EH (cell line): ENCODE results near the gene ADD2.
A peak's percentile ranks its signal among the peaks of the same experiment; 100 is the strongest.
"Not testable (repeated sequence)": the region's sequence is repeated elsewhere in the genome, so short reads cannot be mapped to it uniquely, and the experiment has no call there.

Experiments
- DNase-seq: peaks from one replicate; pipeline ENCODE4 v3.0.0-alpha.2; 2015; ENCODE audit warnings: low read depth

The ADD2 gene

DNA sequence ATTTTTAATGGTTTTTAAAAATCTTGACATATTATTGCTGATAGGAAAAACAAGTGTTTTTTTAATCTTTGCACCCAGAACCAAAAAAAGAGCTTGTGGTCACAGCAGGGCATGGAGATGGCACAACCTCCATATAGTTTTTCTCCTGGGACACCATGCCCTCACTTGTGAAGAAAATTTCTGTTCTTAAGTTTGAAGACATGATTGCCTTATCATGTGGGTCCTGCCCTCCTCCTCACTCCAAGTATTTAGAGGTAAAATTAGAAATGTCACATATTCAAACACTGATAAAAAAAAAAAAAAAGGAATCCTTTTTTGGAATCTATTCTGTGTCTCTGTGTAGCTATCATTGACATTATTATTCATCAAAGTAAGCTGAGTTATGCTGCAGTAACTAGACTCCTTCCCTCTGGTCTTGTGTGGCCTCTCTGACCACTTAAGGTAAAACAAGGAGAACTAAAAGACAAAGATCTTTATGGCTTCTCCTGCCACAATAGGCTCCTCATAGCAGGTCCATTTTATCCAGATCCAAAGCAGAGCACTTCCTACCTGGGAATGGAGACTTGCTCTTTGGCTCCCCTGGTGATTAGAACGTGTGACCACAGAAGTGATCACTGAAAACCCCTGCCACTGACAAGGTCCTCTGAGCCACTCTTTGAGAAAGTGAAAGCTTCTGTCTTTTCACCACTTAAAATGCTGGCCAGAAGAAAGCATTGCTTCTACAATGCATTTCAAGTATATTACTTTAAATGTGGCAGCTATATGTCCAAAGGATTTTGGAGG is 19.8 kb downstream of the ADD2 start:
- no peak for DNase-seq

DNA sequence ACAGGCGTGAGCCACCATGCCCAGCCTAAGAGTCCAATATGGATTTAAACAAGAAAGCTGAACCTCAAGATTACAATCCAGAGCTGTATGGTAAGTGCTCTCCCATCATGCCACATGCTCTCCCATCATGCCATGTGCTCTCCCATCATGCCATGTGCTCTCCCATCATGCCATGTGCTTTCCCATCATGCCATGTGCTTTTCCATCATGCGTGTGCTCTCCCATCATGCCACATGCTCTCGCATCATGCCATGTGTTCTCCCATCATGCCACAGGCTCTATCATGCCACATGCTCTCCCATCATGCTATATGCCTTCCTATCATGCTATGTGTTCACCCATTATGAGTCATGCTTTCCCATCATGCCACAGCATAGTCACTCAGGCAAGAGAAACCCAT is 20.7 kb downstream of the ADD2 start:
- no peak for DNase-seq

DNA sequence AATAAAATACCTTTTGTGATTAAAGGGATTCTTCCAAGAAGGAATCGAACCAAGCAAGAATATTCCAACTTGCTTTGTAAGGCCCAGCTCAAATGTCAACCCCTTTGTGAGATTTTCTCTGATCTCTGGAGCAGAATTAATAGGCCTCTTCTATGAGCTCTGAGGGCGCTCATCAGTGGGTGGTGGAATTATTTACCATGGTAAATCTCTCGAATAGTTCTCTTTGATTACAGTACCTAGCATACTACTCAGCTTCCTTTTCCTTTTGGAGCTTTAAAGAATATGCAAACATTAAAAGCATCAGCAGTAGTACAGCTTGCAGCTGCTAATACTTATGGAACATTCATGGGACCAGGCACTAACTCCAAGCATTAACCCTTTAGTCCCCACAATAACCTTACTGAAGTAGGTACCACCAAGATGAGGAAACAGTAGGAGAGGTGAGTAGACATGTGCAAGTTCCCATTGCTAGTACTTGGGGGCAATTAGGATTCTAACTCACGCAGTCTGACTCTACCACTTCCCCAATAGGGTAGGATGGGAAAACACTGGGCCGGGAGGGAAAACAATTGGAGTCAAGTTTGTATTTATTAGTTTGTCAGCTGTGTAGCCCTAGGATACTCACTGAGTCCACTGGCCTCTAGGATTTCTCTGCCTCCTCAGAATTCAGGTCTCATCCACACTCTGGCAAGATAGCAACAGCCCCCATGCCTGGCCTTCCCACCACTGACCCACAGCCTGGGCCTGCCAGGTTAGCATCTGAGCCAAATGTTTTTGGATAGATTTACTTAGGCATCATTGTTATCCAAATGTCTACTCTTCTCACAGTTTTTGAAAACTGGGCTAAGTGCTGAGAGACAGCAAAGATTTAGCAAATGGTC is 21.7 kb downstream of the ADD2 start:
- DNase-seq: no peak

DNA sequence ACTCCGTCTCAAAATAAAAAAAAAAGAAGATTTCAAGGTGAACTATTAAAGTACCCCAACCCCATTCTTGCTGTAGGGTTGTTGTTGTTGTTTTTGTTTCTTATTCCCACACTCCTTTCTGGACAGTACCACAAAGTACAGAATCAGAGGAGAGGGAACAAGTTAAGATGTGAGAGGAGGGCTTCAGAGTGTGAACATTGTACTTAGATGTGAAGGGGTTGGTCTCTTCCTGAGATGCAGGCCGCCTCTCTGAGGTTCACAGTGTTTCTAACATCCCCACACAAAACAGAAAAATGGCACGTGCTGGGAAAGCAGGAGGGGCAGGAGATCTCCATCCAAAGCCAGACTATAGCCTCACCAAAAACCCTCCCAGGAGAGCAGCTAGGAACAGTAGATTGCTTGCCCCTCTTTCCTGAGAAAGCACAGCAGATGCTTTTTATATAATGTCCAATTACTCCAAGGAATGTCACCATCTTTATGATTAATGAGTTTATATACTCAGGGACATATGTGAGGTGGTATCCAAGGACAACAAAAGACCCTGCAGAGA is 22.6 kb downstream of the ADD2 start:
- no peak for DNase-seq

DNA sequence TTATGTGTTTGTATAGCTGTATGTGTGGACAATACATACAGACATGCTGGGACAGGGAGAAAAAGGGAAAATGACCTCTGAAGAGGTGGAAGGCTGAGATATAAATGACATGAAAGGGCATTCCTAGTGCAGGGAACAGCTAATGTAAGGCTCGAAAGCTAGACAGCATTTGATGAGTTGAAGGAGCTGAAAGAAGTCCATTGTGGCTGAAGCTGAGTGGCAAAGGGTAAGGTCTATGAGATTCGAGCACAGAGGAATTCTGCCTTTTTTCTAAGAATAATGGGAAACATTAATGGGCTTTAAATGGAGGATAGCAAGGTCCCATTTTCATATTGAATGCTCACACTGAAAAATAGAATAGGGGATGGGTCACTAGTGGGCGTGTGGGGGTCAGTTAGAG is 23.6 kb downstream of the ADD2 start:
- no peak for DNase-seq

DNA sequence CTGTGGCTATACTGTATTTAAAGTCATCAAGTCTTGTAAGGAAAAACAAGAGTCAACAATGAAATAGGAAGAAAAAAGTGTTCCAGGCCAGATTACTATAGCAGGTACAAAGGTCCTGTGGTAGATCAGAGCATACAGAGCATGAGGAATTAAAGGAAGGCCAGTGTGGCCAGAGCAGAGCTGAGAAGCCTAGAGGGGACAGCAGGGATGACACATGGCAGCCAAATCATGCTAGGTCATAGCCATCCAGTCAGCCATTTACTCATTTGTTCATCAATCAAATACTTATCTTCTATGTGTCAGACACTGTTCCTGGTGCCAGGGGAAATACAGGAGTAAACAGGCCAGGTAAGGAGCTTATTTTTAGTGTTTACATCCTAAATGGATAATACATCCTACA is 24.3 kb downstream of the ADD2 start:
- no peak for DNase-seq

DNA sequence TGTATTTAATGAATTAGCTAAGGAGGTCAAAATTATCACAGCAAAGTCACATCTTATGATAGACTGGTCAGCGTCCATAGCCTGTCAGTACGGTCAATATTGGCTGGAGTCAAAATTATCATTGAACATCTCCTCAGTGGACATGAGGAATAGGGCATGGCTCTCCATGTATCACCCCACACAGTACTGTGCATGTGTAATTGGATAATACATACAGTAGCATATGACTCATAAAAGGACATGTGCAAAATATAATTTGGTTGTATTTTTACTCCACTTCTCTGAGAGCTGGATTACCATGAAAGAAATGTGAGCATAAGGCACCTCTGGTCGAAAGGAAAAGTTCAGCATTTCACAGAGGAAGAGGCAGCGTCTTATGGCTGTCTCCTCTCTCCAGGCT is 24.9 kb downstream of the ADD2 start:
- DNase-seq: no peak

DNA sequence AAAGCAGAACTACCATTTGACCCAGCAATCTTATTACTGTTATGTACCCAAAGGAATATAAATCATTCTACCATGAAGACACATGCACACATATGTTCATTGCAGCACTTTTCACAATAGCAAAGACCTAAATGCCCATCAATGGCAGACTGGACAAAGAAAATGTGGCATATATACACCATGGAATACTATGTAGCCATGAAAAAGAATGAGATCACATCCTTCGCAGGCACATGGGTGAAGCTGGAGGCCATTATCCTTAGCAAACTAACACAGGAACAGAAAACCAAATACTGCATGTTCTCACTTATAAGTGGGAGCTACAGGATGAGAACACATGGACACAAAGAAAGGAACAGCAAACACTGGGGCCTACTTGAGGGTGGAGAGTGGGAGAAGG is 28.5 kb downstream of the ADD2 start:
- DNase-seq: not testable (repeated sequence)

DNA sequence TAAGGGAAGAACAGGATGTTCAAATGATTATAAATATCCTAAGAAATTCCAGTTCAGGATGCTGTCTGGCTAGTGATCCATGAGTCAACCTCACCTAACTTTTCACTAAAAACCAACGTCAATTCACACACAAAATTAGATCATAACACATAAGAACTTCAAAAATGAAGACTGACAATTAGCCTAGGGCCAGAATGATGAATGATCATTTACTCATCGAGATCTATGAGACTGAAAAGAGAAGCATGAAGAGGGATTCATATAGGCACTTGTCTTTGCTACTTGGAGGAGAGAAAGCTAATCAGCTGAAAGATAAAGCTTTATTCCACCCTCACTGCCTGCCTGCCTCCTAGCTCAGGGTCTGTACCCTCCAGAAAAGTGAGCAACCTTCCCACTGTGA is 29.8 kb downstream of the ADD2 start:
- no peak for DNase-seq

DNA sequence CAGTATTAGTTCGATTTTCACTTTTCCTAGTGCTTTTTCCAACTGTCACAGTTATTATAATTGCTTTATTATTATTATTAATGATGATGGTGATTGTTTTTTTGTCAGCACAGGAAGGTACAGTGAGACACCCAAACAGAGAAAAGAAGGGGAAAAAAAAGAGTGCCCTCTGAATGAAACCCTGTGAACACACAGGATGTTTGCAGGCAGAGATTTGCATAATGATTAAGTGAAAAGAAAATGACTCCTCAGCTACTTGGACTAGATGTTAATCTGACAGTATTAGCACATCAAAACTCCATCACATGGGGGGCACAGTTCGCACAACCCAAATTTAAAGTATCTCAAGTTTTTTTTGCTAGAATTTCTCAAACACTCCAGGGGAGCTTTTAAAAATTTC is 32.9 kb downstream of the ADD2 start:
- no peak for DNase-seq

DNA sequence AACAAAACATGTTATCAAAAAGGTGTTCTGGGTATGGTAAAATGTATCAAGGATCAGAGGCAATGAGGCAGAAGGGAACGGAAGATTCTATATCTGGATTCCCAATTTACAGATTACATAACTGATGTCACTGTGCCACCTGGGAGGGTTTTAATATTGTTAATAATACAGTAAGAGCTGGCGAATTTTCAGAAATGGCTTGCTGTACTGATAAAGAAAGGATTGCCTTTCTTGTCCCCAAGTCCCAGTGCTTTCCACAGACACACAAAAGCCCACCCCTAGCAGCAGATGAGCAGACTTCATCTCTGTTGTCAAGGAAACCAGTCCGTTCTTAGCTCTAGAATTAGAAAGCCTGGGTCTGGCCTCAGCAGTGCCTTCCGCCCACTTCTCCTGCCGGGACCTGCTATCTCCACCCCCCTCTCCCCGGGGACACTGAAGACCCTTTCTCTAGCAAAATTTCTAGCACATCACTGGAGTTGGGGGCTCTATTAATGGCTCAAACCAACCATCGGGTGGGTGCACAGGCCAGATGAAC is 34.3 kb downstream of the ADD2 start:
- DNase-seq: no peak

DNA sequence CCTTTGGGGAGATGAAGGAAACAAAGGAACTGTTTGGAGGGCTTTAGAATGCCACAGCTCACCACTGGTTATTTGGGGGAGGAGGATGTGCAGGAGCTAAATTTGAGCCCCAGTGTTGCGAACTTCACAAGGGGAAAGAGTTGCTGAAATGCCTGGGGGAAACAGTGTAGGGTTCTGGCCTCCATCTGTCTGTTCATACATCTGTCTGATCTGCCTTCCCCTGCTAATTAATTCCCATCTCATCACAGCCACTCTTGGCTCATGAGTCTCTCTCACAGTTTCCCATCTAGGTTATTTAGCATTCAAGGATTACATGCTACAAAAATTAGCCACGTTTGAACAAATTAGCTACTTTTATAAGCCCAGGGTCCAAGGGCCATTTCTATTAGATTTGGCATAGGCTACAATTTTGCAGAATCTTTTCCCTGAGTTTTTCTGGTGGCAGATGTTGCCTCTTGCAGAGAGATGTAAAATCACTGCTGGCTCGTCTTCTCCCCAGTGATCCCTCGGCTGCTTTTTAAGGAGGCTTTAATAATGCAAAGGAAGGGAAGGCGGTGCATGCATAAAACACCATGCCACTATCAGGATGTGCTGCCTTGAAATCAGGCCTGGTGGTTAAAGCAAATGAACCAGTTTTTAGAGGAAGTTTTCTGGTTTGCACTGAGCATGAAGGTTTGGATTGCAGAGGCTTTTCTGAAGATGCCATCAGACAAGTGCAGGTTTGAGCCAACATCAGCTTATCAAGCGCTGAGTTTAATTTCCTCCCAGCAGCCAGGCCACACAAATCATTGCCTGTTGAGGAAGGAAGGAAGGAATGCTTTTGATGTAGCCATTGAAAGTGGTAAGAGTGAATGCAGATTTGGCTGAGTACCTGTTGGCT is 35.0 kb downstream of the ADD2 start:
- no peak for DNase-seq

DNA sequence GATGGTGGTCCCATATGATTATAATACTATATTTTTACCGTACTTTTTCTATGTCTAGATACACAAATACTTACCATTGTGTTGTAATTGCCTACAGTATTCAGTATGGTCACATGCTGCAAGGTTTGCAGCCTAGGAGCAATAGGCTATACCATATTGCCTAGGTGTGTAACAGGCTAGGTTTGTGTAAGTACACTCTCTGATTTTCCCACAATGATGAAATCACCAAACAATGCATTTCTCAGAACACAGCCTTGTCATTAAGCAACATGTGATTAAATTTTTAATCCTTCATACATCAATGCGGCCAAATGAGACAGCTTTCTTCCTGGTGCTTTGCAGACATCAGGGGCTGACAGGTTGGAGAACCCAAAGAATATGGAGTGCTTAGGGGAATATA is 37.3 kb downstream of the ADD2 start:
- DNase-seq: no peak

DNA sequence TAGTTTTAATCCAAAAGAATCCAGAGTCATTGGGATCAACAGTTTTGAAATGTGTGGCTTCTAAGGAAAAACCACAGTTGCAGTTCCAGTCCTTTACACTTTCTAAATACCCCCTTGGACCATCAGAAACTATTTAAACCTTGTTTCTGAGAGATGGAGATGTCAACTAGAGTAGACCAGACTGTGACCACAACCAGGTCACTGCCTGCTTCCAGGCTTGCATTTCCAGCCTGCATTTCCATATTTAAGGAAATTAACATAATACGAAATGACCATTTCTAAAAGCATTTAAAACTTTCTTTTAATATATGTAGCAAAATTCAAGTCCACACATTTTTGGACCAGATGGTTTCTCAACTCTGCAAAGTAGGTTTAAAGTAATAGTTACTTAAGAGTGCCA is 38.4 kb downstream of the ADD2 start:
- DNase-seq: no peak

DNA sequence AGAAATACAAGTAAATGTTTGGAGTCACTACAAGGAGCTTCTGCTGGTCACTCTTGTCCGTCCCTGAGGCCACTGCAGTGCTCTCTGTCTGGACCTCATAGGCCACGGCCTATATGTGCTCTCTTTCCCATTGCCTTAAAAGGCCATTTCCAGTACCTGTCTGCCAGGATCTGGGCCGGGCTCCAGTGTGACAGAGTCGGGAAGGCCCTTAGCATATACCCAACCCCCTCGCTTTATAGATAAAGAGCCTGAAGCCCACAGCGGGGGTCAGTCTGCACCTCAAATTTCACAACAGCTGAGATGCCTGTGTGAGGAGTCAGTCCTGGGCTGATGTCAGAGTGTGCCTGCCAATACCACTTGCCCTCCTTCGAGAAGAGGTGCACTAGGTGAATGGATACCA is 39.9 kb downstream of the ADD2 start:
- DNase-seq: no peak

DNA sequence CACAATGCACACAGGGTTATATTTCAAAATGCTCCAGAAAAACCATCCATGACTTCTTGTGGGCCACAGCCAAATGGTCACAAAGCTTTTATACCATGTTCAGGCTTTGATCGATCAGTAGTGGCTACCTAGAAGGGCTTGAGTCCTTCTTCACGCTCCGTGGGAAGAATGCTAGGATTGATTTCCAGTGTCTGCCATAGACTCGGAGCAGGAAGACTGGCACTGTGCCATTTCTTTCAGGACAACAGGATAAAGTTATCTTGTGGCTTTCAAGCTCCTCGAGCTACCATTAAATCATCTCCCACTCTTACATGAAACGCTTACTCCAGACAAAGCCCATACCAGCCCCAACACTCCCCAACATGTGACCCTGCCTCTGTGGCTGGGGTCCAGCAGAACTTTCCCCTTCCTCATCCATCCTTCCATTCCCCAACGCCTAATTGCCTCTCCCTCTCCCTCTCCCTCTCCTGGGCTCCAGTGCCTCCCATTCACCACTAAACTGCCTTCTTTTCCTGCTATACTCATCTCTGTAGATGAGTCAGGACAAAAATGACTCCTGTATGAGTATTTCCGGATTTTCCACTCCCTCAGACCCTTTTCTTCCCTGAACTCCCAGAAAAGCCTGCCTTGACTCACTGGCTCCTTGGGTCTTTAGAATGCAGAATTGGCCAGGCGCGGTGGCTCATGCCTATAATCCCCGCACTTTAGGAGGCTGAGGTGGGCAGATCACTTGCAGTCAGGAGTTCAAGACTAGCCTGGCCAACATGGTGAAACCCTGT is 40.9 kb downstream of the ADD2 start:
- DNase-seq: peak; percentile 23

DNA sequence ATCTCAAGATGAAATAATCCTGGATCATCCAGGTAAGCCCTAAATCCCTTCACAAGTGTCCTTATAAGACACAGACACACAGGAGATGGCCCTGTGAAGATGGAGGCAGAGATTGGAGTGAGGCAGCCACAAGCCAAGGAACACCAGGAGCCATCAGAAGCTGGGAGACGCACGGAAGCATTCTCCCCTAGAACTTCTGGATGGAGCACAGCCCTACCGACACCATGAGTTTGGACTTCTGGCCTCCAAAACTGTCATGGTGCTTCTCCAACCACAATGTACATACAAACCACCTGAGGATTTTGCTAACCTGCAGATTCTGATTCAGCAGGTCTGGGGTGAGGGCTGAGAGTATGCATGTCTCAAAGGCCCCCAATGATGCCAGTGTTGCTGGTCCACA is 42.5 kb downstream of the ADD2 start:
- no peak for DNase-seq

DNA sequence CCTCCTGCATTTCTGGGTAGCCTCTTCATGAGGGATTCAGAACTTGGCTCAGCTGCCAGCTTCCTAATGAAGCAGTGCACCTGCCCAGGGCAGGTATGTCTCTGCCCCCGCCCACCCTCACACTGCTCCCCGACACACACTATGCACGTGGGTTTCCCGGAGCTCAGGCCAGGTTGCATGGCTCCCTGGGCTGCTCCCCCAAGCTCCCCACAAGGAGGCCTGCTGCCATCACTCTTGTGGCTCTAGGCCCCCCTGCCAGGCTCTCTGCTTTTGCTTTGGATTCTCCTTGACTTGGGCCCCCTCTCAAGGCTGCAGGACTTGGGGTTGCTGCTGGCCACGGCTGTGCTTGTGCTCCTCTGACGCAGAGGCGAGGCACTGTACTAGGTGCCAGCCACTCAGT is 43.6 kb downstream of the ADD2 start:
- DNase-seq: no peak

DNA sequence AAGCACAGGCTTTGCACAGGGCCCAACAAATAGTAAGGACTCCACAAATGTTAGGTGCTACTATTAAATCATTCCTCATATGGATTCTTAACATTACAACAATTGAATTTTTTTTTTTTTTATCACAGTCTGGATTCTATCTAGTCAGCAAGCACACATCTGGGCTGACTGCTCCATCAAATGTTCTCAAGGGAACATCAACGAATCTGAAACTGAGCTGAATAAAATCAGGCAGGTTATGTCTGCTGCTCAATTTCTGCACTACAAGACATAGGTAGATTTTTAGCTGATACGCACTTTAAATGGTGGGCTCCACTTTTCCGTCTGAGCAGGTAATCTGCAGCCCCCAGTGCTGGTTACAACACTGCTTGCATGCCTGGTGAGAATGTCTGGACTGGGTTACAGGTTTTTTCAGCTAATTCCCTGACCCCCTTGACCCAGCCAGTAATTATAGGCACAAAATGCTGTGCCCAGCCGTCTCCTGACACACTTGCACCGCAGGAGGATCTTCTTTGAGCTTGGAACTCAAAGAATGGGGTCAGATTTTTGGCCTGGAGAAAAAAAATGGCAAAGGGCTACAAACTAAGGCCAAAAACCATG is 44.6 kb downstream of the ADD2 start:
- no peak for DNase-seq

DNA sequence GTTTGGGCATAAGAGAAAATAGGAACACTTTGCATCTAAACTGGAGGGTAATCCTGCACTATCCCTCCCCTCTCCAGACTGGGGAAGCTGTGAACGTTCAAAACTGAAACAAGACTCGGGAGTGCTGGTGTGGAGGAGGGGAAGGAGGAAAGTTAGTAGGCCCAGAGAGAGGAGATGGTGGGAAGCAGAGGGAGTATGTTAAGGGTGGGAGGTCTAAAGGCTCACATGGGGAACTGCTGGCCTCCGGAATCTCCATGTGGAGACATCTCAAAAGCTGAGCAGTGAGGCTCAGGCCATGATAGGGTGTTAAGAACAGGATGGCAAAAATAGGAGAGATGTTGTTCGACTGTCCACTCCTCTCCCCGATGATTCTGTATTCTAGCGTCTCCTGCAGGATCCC is 47.9 kb downstream of the ADD2 start:
- DNase-seq: no peak

DNA sequence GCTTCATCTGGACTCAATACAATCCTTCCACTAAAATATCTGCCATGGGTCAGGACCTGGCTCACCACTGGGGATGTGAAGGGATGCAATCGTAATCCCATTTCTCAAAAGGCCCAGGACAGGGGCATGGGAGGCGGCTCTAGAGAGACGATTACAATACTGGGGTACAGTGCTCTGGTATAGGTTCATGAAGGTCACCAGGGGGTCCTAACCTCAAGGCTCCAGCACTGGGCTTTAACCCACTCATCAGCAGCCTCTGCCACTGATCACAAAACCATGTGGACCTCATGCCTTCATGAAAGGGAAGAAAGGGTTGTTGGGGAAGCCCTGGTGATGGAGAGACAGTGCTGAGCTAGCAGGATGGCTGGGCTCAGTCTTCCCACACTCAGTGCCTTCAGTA is 48.8 kb downstream of the ADD2 start:
- DNase-seq: no peak
